Activated naive CD8-positive, alpha-beta T cell treated with anti-CD3 and anti-CD28 coated beads, Interleukin-2, amount 50 U/mL, for 24 hours (primary cell): ENCODE data around the gene PLEKHA6.

Source experiments
- ATAC-seq: fragments of 150-1000 bp; cut with Tn5 transposase; one replicate; pipeline ENCODE4 v1.10.0; 2021
- DNase-seq: peaks from one replicate; pipeline ENCODE4 v3.0.0; 2021
- H3K27ac Mint-ChIP-seq: one replicate; pipeline ENCODE4 v1.8.0; 2021; ENCODE audit warnings: mild to moderate bottlenecking, mixed read lengths
- H3K27me3 Mint-ChIP-seq: one replicate; pipeline ENCODE4 v1.8.0; 2021; ENCODE audit warnings: mixed read lengths
- H3K36me3 Mint-ChIP-seq: one replicate; pipeline ENCODE4 v1.8.0; 2021; ENCODE audit warnings: low read depth, mixed read lengths
- H3K4me1 Mint-ChIP-seq: one replicate; pipeline ENCODE4 v1.8.0; 2021; ENCODE audit warnings: mixed read lengths
- H3K4me3 Mint-ChIP-seq: one replicate; pipeline ENCODE4 v1.8.0; 2021; ENCODE audit warnings: mild to moderate bottlenecking, moderate library complexity, mixed read lengths
- H3K9me3 Mint-ChIP-seq: one replicate; pipeline ENCODE4 v1.8.0; 2021; ENCODE audit warnings: mixed read lengths

The PLEKHA6 gene

GRCh38 chr1:204203206-204203767, 156.4 kb downstream of the PLEKHA6 start:
- H3K36me3 Mint-ChIP-seq, result no peaks in the 10 kb centered on the region
- peaks cover 33% of the 10 kb centered on the region for H3K27me3 Mint-ChIP-seq
- H3K27ac Mint-ChIP-seq, result no peak overlapping the region

DNA sequence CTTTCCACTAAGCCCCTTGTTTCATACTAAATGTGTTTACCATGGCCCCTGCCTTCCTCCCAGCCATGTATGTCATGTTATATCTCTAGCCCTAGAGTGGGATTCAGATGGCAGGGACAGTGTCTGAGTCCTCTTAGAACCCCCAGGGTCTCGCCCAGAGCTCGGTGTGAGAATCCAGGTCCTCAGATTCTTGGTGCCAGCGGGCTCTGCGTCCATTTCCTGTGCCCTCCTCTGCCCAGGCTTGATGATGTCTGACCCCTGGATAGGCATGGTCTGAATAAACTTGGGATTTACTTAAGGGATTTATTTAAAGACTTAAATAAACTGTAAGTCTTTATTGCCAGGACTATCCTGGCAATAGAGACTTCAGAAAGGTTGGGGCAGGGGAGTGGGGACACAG, 157.2 kb downstream of the PLEKHA6 start:
- H3K27me3 Mint-ChIP-seq, result peaks cover 30% of the 10 kb centered on the region
- no peak overlapping the region for H3K4me3 Mint-ChIP-seq
- H3K4me1 Mint-ChIP-seq, result peaks cover 2% of the 10 kb centered on the region
- DNase-seq (no peak), ATAC-seq (no peak)
- no peaks in the 10 kb centered on the region for H3K36me3 Mint-ChIP-seq
- H3K27ac Mint-ChIP-seq, result no peak overlapping the region
- no peaks in the 10 kb centered on the region for H3K9me3 Mint-ChIP-seq

More at GRCh38 chr1:204203206-204203767, 156.4 kb downstream of the PLEKHA6 start:
- H3K4me1 Mint-ChIP-seq, result peaks cover 4% of the 10 kb centered on the region
- no peak overlapping the region for H3K4me3 Mint-ChIP-seq
- ATAC-seq (no peak), DNase-seq (no peak)
- no peaks in the 10 kb centered on the region for H3K9me3 Mint-ChIP-seq

DNA sequence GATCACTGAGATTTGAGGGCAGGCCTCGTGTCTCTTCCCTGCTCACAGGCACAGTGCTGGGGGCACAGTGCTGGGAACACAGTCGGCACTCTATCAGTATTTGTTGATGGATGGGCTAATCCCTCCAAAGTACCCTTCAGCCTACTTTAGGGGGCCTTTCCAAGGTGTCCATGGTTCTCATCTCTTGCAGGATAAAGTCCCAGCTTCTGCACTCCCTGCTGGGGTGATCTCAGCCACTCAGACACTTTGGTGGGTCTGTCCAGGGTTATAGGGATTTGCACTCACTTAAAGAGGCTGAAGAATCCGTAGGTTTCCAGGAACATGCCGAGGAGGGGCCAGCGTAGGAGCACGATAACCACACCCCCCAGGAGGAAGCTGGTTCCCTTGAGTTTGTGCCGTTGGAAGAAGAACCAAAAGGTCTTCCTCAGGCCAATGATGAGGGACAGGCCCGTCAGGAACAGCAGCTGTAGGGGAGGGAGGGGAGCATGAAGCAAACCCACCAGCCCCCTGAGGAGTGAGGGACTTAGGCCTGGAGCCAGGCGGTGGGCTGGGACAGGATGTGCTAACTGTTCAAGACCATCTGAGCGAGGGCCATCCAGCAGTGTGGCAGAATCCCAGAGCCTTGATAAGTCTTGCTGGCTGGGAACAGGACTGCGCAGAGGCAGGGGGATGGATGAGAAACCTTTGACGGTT, 158.2 kb downstream of the PLEKHA6 start:
- peaks cover 24% of the 10 kb centered on the region for H3K27me3 Mint-ChIP-seq
- no peaks in the 10 kb centered on the region for H3K36me3 Mint-ChIP-seq
- no peak overlapping the region for H3K27ac Mint-ChIP-seq
- H3K9me3 Mint-ChIP-seq, result no peaks in the 10 kb centered on the region
- DNase-seq, result no peak
- ATAC-seq, result no peak
- no peaks in the 10 kb centered on the region for H3K4me1 Mint-ChIP-seq
- H3K4me3 Mint-ChIP-seq, result no peak overlapping the region

DNA sequence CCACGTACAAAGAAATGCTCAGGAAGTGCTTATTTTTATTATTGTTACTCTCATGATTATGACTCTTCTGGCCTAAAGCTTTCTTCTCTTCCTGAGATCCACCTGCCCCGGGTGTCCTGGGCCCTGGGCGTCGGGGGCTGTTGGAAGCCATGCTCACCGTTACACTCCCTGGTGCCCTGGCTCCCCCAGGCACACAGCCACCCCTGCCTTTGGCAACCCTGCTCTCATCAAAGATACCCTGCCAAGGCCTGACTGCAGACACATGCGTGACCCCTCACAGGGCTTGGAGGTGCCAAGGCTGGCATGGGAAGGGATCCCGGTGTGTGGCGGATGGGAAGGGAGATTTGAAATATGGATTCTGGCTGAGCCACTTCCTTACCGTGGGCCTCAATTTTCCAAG, 160.2 kb downstream of the PLEKHA6 start:
- peaks cover 9% of the 10 kb centered on the region for H3K27me3 Mint-ChIP-seq
- H3K9me3 Mint-ChIP-seq, result no peaks in the 10 kb centered on the region
- ATAC-seq, result no peak
- no peak for DNase-seq
- no peak overlapping the region for H3K27ac Mint-ChIP-seq
- peaks cover 2% of the 10 kb centered on the region for H3K4me1 Mint-ChIP-seq
- no peak overlapping the region for H3K4me3 Mint-ChIP-seq
- no peaks in the 10 kb centered on the region for H3K36me3 Mint-ChIP-seq

DNA sequence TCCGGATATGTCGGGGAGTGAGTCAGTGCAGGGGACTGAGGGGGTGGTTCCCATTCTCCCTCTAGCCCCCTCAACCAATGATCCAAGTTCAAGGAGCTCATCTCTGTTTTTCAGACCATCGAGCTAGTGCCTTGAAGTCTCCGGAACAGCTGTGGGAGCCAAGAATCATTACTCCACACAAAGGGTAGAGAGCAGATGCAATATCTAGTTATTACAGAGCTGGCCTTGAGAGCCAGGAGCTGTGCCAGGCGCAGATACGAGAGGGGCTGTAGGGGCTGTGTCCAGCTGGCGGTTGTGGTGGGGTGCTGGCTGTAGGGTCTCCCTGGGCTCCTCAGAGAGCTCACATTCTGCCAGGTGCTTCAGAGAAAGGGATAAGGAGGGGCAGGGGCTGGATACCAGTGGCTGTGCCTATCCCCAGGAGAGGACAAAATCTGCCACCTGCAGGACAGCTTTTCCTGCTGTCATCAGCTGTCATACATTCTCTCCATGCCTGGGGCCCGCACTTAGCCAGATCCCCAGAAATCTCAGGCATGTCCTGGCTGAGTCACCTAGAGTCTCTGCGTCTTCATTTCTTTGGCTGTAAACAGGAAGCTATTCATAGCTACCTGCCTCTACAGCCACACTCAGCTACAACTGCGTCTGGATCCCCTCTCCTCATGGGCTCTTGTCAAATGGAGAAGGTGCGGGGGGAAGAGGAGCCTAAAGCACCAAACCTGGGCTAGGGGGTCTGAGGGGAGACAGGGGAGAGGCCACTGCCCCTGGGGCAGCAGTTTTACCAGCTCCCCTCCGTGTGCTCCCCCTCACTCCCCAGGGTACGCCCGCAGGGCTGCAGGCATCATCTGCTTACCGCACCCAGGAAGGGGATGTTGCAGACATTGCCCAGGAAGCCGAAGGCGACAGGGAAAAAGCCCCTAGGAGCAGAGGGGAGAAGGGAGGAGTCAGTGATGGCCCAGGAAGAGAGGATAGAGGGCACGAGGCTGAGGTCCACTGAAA, 161.1 kb downstream of the PLEKHA6 start:
- Mint-ChIP-seq H3K4me1 (peaks cover 4% of the 10 kb centered on the region), H3K27ac (no peak overlapping the region), H3K36me3 (no peaks in the 10 kb centered on the region), H3K9me3 (no peaks in the 10 kb centered on the region), H3K4me3 (no peak overlapping the region), H3K27me3 (peaks cover 9% of the 10 kb centered on the region)
- ATAC-seq, result no peak
- no peak for DNase-seq

GRCh38 chr1:204197068-204197467, 162.7 kb downstream of the PLEKHA6 start:
- Mint-ChIP-seq H3K4me3 (no peak overlapping the region), H3K27me3 (peaks cover 4% of the 10 kb centered on the region), H3K4me1 (peaks cover 4% of the 10 kb centered on the region), H3K27ac (no peak overlapping the region), H3K36me3 (no peaks in the 10 kb centered on the region), H3K9me3 (no peaks in the 10 kb centered on the region)
- no peak for DNase-seq
- no peak for ATAC-seq

- Mint-ChIP-seq H3K27ac (no peak within 1 kb of the TSS), H3K9me3 (no peaks in the 10 kb centered on the region), H3K4me1 (peaks cover 4% of the 10 kb centered on the region), H3K27me3 (peaks cover 7% of the 10 kb centered on the region), H3K36me3 (no peaks in the 10 kb centered on the region), H3K4me3 (no peak within 1 kb of the TSS)
- no peak for ATAC-seq
- DNase-seq, result no peak
These were observed 163.5 kb downstream of the PLEKHA6 start, which contains the start of gene KISS1 for GRCh38 chr1:204196068-204196795. Gene KISS1 (minus strand): TSS chr1:204196491. CDS start chr1:204192876, 3,615 bp downstream.

GRCh38 chr1:204194771-204195170, 165.0 kb downstream of the PLEKHA6 start:
- DNase-seq (no peak), ATAC-seq (no peak)
- Mint-ChIP-seq H3K4me3 (no peak overlapping the region), H3K36me3 (no peaks in the 10 kb centered on the region), H3K27ac (no peak overlapping the region), H3K4me1 (peaks cover 12% of the 10 kb centered on the region), H3K9me3 (no peaks in the 10 kb centered on the region), H3K27me3 (peaks cover 16% of the 10 kb centered on the region)

- Mint-ChIP-seq H3K36me3 (no peaks in the 10 kb centered on the region), H3K4me3 (no peak overlapping the region), H3K9me3 (no peaks in the 10 kb centered on the region), H3K27me3 (peaks cover 22% of the 10 kb centered on the region), H3K4me1 (peaks cover 19% of the 10 kb centered on the region), H3K27ac (no peak overlapping the region)
- DNase-seq (no peak), ATAC-seq (no peak)
These were observed 165.6 kb downstream of the PLEKHA6 start for GRCh38 chr1:204194080-204194479.

DNA sequence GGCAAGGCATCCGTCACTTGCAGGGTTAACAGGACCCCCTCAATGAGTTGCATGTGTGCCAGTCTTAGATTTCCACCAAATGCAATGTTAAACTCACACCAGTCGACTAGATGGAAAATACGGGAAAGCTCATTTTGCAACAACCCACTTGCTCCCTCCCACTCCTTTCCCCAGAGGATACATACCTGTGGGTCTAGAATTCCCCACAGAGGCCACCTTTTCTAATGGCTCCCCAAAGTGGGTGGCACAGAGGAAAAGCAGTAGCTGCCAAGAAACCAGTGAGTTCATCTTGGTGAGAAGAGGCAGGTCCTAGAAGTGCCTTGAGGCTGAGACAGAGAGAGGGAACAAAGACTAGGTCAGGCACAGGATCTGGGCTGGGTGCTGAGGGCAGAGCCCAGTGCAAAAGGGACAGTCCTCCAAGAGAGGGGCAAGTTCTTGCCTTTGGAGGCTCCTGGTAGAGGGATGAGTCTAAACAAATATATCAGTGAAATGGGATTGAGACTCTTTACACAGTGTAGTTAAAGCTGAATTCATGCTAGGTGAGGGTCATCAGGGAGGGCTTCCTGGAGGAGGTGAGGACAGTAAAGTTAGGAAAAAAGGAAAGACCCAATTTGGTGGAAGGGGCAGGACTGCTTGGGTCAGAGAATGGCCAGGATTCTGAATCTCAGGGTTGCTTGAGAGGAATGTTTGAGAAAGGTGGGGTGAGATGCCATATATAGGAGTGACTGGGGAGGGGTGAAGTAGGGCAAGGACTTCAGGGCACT, 167.0 kb downstream of the PLEKHA6 start:
- no peak overlapping the region for H3K4me3 Mint-ChIP-seq
- no peaks in the 10 kb centered on the region for H3K9me3 Mint-ChIP-seq
- ATAC-seq, result no peak
- H3K4me1 Mint-ChIP-seq, result peaks cover 20% of the 10 kb centered on the region
- peaks cover 26% of the 10 kb centered on the region for H3K27me3 Mint-ChIP-seq
- H3K36me3 Mint-ChIP-seq, result no peaks in the 10 kb centered on the region
- DNase-seq, result no peak
- H3K27ac Mint-ChIP-seq, result no peak overlapping the region

GRCh38 chr1:204192046-204192445, 167.7 kb downstream of the PLEKHA6 start:
- Mint-ChIP-seq H3K27me3 (peaks cover 32% of the 10 kb centered on the region), H3K4me1 (peaks cover 20% of the 10 kb centered on the region)

GRCh38 chr1:204191456-204191855, 168.3 kb downstream of the PLEKHA6 start:
- no peaks in the 10 kb centered on the region for H3K36me3 Mint-ChIP-seq
- no peak overlapping the region for H3K27ac Mint-ChIP-seq
- peaks cover 34% of the 10 kb centered on the region for H3K27me3 Mint-ChIP-seq
- H3K4me3 Mint-ChIP-seq, result no peak overlapping the region
- H3K4me1 Mint-ChIP-seq, result peaks cover 20% of the 10 kb centered on the region
- no peak for DNase-seq
- H3K9me3 Mint-ChIP-seq, result no peaks in the 10 kb centered on the region
- no peak for ATAC-seq

More at GRCh38 chr1:204192046-204192445, 167.7 kb downstream of the PLEKHA6 start:
- DNase-seq, result no peak
- Mint-ChIP-seq H3K27ac (no peak overlapping the region), H3K36me3 (no peaks in the 10 kb centered on the region), H3K4me3 (no peak overlapping the region), H3K9me3 (no peaks in the 10 kb centered on the region)
- no peak for ATAC-seq
